Measurements from ENCODE around the gene ANTXRL.

DNA sequence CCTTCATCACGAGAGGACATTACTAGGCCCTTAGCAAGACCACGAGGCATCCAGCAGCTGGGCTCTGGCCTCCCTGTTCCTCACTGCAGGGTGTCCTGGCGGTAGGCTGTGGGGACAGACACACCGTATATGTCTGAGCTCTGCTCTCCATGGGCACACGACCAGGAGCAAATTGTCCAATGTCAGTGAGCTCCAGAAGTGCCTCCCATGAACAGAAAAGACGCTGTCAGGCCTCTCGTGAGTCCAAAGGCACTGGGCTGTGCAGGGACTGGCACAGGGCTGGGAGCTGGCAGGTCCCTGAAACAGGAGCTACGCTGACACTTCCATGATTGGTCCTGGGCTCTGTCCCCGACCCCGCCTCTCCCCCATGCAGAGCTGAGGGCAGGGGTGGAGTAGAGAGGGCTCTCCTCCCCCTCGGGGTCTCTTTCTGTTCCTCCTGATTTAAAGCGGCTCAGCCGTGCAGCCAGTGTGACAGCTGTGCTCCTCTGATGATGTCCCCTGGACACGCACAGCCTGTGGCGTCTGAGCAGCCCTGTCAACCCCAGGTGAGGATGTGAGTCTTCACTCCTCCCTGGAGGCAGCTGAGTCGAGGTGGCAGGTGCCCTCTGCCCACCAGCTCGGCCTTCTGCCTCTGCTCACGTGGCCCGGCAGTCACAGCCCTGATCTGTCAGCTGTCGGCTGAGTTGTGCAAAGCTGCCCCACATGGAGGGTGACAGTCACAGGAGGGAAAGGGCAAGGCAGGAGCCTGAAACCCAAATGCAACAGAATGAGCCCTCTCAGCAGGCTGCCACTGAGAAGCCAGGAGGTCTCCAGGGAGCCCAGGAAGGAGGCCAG, 13.0 kb downstream of the ANTXRL start:
- TF ChIP-seq, protein P1, sequence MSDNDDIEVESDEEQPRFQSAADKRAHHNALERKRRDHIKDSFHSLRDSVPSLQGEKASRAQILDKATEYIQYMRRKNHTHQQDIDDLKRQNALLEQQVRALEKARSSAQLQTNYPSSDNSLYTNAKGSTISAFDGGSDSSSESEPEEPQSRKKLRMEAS (IDR thresholded peaks at IDR 0.05; ENCODE audit: low read depth, low read length): peak; percentile 74
- TF ChIP-seq, protein P2, sequence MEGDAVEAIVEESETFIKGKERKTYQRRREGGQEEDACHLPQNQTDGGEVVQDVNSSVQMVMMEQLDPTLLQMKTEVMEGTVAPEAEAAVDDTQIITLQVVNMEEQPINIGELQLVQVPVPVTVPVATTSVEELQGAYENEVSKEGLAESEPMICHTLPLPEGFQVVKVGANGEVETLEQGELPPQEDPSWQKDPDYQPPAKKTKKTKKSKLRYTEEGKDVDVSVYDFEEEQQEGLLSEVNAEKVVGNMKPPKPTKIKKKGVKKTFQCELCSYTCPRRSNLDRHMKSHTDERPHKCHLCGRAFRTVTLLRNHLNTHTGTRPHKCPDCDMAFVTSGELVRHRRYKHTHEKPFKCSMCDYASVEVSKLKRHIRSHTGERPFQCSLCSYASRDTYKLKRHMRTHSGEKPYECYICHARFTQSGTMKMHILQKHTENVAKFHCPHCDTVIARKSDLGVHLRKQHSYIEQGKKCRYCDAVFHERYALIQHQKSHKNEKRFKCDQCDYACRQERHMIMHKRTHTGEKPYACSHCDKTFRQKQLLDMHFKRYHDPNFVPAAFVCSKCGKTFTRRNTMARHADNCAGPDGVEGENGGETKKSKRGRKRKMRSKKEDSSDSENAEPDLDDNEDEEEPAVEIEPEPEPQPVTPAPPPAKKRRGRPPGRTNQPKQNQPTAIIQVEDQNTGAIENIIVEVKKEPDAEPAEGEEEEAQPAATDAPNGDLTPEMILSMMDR (IDR thresholded peaks at IDR 0.05; ENCODE audit: low read depth, low read length): no peak
- TF ChIP-seq POLR2A (IDR thresholded peaks at IDR 0.05; ENCODE audit: extremely low read depth, insufficient read length): no peak

All from NB4 (cell line).